SK-N-SH (cell line): ENCODE measurements around the gene RERGL. TPM values are rescaled to one million over a fixed set of nuclear protein-coding genes. Genes with fewer than 3 reads are reported as not detected.

ENCODE experiments used
- CTCF ChIA-PET: fragments of 300-600, 350-600 bp; formaldehyde crosslinking; extraction: SDS; loops from one replicate; lab custom pipeline; 2021; lab: Yijun Ruan, JAX
- POLR2A ChIA-PET: fragments of 350-600 bp; sonication (Branson Sonifier 250); formaldehyde crosslinking; extraction: SDS; loops from one replicate; lab custom pipeline; 2020; ENCODE audit warnings: antibody characterized with exemption, inconsistent platforms; lab: Yijun Ruan, JAX
- DNase-seq: peaks from one replicate; pipeline ENCODE4 v3.0.0; 2012
- H2AFZ ChIP-seq: fragments of 200-600 bp; sonication (generic); 2 replicates; pipeline ENCODE4 v1.8.1; 2016; ENCODE audit warnings: antibody characterized with exemption, mild to moderate bottlenecking, low read depth
- H3F3A ChIP-seq: fragments of 200-600 bp; sonication (generic); replicated peaks from 2 replicates; pipeline ENCODE3; 2016; ENCODE audit warnings: antibody characterized with exemption, mild to moderate bottlenecking; ENCODE audit not compliant: insufficient read depth
- H3K27ac ChIP-seq, 2 experiments: fragments of 200-500 bp in 1 of 2; fragments of 200-600 bp in 1 of 2; sonication (Bioruptor generic) in 1 of 2; sonication (generic), shearing (Covaris generic) in 1 of 2; 2 replicates each; pipeline versions ENCODE4 v1.5.1 to v1.6.1; 2014 to 2016; ENCODE audit warnings: low read depth in 2 of 2, inconsistent platforms in 1 of 2, low read length in 1 of 2, mild to moderate bottlenecking in 1 of 2, mixed read lengths in 1 of 2
- H3K27me3 ChIP-seq: fragments of 200-600 bp; sonication (generic), shearing (Covaris generic); 2 replicates; pipeline ENCODE4 v1.6.1; 2016; ENCODE audit warnings: mixed run types; ENCODE audit not compliant: insufficient read depth
- H3K36me3 ChIP-seq, 2 experiments: fragments of 200-500 bp in 1 of 2; fragments of 200-600 bp in 1 of 2; sonication (Bioruptor generic) in 1 of 2; sonication (generic) in 1 of 2; replicated peaks in 1 of 2; 2 replicates each; pipeline versions ENCODE3 to v1.5.1; 2014 to 2016; ENCODE audit warnings: low read length in 1 of 2, mild to moderate bottlenecking in 1 of 2; ENCODE audit not compliant: insufficient read depth in 2 of 2, control insufficient read depth in 1 of 2
- H3K4me1 ChIP-seq, 2 experiments: fragments of 200-500 bp in 1 of 2; fragments of 200-600 bp in 1 of 2; sonication (Bioruptor generic) in 1 of 2; sonication (generic), shearing (Covaris generic) in 1 of 2; 2 replicates each; pipeline versions ENCODE4 v1.5.1 to v1.6.1; 2014 to 2016; ENCODE audit warnings: low read depth in 1 of 2, low read length in 1 of 2, mixed run types in 1 of 2; ENCODE audit not compliant: insufficient read depth in 2 of 2, control insufficient read depth in 1 of 2
- H3K4me2 ChIP-seq: fragments of 200-600 bp; sonication (generic), shearing (Covaris generic); 2 replicates; pipeline ENCODE4 v1.6.1; 2017; ENCODE audit warnings: mixed run types
- H3K4me3 ChIP-seq, 2 experiments: fragments of 200-500 bp in 1 of 2; fragments of 200-600 bp in 1 of 2; sonication (Bioruptor generic) in 1 of 2; sonication (generic), shearing (Covaris generic) in 1 of 2; 2 replicates each; pipeline versions ENCODE4 v1.5.1 to v1.8.1; 2014 to 2016; ENCODE audit warnings: low read depth in 2 of 2, inconsistent platforms in 1 of 2, low read length in 1 of 2, mild to moderate bottlenecking in 1 of 2, mixed read lengths in 1 of 2, moderate library complexity in 1 of 2
- H3K79me2 ChIP-seq: fragments of 200-600 bp; sonication (generic); 2 replicates; pipeline ENCODE4 v1.8.1; 2017; ENCODE audit warnings: mild to moderate bottlenecking; ENCODE audit not compliant: insufficient read depth
- H3K9ac ChIP-seq: fragments of 200-600 bp; sonication (generic); 2 replicates; pipeline ENCODE4 v1.6.1; 2017; ENCODE audit warnings: mixed run types
- H3K9me2 ChIP-seq: fragments of 200-600 bp; sonication (generic); 2 replicates; pipeline ENCODE4 v1.6.1; 2017; ENCODE audit warnings: mixed run types
- H3K9me3 ChIP-seq: fragments of 200-600 bp; sonication (generic); 2 replicates; pipeline ENCODE4 v1.6.1; 2017; ENCODE audit warnings: mixed run types, mild to moderate bottlenecking, moderate library complexity
- H4K20me1 ChIP-seq: fragments of 200-600 bp; sonication (generic); 2 replicates; pipeline ENCODE4 v1.6.1; 2017; ENCODE audit warnings: mild to moderate bottlenecking, mixed run types; ENCODE audit not compliant: insufficient read depth
- EP300 ChIP-seq, 2 experiments: IDR thresholded peaks; 2 replicates each; pipeline versions ENCODE4 v1.4.0 to v1.6.1; 2012; ENCODE audit warnings: borderline replicate concordance in 1 of 2, low read depth in 1 of 2, low read length in 1 of 2
- EZH2phosphoT487 ChIP-seq: fragments of 200-600 bp; sonication (generic); IDR thresholded peaks from 2 replicates; pipeline ENCODE4 v1.6.1; 2017; ENCODE audit warnings: low read depth, mixed run types, mild to moderate bottlenecking, antibody characterized with exemption, moderate library complexity, borderline replicate concordance
- FOXM1 ChIP-seq: IDR thresholded peaks from 2 replicates; pipeline ENCODE4 v1.4.0; 2012; ENCODE audit warnings: low read depth, mild to moderate bottlenecking
- GABPA ChIP-seq: IDR thresholded peaks from 2 replicates; pipeline ENCODE4 v1.4.0; 2012; ENCODE audit warnings: low read depth, mild to moderate bottlenecking
- JUND ChIP-seq: IDR thresholded peaks from 2 replicates; pipeline ENCODE4 v1.4.0; 2012
- NRF1 ChIP-seq: IDR thresholded peaks from 2 replicates; pipeline ENCODE4 v1.6.1; 2012; ENCODE audit warnings: low read depth, mild to moderate bottlenecking, low read length
- POLR2AphosphoS5 ChIP-seq: IDR thresholded peaks from 2 replicates; pipeline ENCODE4 v1.6.1; 2012; ENCODE audit warnings: low read depth, low read length
- RCOR1 ChIP-seq: fragments of 150-350 bp; IDR thresholded peaks from 2 replicates; pipeline ENCODE4 v1.6.1; 2017; ENCODE audit warnings: antibody characterized with exemption, low read length
- RFX5 ChIP-seq: IDR thresholded peaks from 2 replicates; pipeline ENCODE4 v1.6.1; 2012; ENCODE audit warnings: mild to moderate bottlenecking, improper control_type of control experiment, low read length
- SIN3A ChIP-seq: IDR thresholded peaks from 2 replicates; pipeline ENCODE4 v1.6.1; 2012; ENCODE audit warnings: low read depth, mild to moderate bottlenecking, low read length, moderate library complexity, borderline replicate concordance
- TCF12 ChIP-seq: IDR thresholded peaks from 2 replicates; pipeline ENCODE4 v1.4.0; 2012
- TEAD4 ChIP-seq: IDR thresholded peaks from 2 replicates; pipeline ENCODE4 v1.4.0; 2012; ENCODE audit warnings: mild to moderate bottlenecking, borderline replicate concordance; ENCODE audit not compliant: insufficient read depth
- WGBS: methylation state at CpG from one replicate; pipeline ENCODE4 v1.1.6; 2017; ENCODE audit warnings: low lambda C conversion rate; 5-methylcytosine and 5-hydroxymethylcytosine counted together
- polyA plus RNA-seq, 3 experiments: library from polyadenylated mRNA; depleted of rRNA; stranded (reverse); fragments of >200 nt; gene quantifications; 2 replicates each; pipeline ENCODE4 v1.2.3, GENCODE V29; 2012
- TF ChIP-seq, protein P1 (sequence below): IDR thresholded peaks from 2 replicates; pipeline ENCODE4 v1.4.0; 2012; ENCODE audit warnings: low read depth, borderline replicate concordance
- TF ChIP-seq, protein P2 (sequence below): IDR thresholded peaks from 2 replicates; pipeline ENCODE4; 2012
- TF ChIP-seq, protein P3 (sequence below): fragments of 150-350 bp; IDR thresholded peaks from 2 replicates; pipeline ENCODE4 v1.6.1; 2016; ENCODE audit warnings: mild to moderate bottlenecking, low read depth, low read length
- TF ChIP-seq, protein P4 (sequence below): fragments of 150-350 bp; IDR thresholded peaks from 2 replicates; pipeline ENCODE4 v1.6.1; 2017; ENCODE audit warnings: antibody characterized with exemption, low read length, low read depth, borderline replicate concordance

RERGL gene
- polyA plus RNA-seq, 1 of the 3 experiments (the other 2 are of a cell fraction): 0.13 TPM

DNA sequence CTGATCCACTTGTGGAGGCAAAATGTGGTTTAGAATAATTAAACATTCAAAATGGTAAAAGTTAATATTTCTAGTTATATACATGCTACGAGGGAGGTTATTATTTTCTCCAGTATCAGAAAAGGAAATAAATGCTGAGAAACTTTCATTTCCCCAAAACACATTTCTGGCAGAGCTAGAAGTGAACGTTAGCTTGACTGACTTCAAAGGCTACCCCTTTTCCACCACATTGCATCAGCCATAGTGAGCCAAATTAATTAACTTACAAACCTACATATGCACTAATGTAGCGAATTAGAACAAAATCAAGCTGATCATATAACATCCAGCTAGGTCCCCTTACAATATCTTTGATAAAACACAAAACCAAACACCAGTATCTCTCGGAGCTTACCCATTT is 49.3 kb upstream of the RERGL start:
- POLR2A ChIA-PET: no interaction called here
- Histone ChIP-seq H3K9ac (no peak overlapping the region), H3K4me2 (no peak overlapping the region), H3K27me3 (no peaks in the 10 kb centered on the region), H3K79me2 (no peaks in the 10 kb centered on the region), H3K4me1 (no peaks in the 10 kb centered on the region), H3F3A (no peaks in the 10 kb centered on the region), H3K4me3 (no peak overlapping the region), H3K9me3 (no peaks in the 10 kb centered on the region), H3K27ac (no peak overlapping the region), H2AFZ (no peak overlapping the region), H4K20me1 (no peaks in the 10 kb centered on the region), H3K36me3 (no peaks in the 10 kb centered on the region), H3K9me2 (no peaks in the 10 kb centered on the region; the same call in 1 of the 2 replicates)
- DNase-seq: no peak
- TF ChIP-seq, protein P1, sequence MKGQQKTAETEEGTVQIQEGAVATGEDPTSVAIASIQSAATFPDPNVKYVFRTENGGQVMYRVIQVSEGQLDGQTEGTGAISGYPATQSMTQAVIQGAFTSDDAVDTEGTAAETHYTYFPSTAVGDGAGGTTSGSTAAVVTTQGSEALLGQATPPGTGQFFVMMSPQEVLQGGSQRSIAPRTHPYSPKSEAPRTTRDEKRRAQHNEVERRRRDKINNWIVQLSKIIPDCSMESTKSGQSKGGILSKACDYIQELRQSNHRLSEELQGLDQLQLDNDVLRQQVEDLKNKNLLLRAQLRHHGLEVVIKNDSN: no peak
- TF ChIP-seq EP300 (IDR thresholded peaks at IDR 0.05; ENCODE audit: borderline replicate concordance in 1 of 2, low read depth in 1 of 2, low read length in 1 of 2) (no peak), FOXM1 (no peak), POLR2AphosphoS5 (no peak)
- CTCF ChIA-PET: interaction anchor here (1.0 to 1.5 kb wide), 4 partner anchors 12 to 1047 kb away, joined by 3 to 5 read pairs (median 4); no protein-coding TSS in a partner anchor
- 12% methylated on average over 4 of the region's 4 CpGs for WGBS

DNA sequence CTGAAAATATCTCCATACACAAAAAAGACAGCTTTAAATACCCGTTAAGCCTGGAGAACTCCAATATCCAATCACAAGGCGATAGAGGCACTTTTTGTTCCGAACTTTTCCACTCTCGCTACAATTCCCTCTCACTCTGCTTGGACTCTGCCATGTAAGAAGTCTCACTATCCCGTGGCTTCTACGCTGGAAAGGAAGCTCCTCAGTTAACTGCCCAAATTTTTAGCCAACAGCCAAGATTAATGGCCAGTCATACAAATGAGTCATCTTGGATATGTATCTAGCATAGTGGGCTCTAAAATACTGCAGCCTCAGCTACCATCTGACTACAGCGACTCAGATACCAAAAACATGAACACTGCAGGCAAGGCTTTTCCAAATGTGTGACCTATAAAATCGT is 45.5 kb upstream of the RERGL start:
- Histone ChIP-seq H3K36me3 (no peaks in the 10 kb centered on the region), H3K4me1 (no peaks in the 10 kb centered on the region), H2AFZ (no peak overlapping the region), H3K4me2 (no peak overlapping the region), H3K9me2 (no peaks in the 10 kb centered on the region), H4K20me1 (no peaks in the 10 kb centered on the region), H3K79me2 (no peaks in the 10 kb centered on the region), H3K9ac (no peak overlapping the region), H3K9me3 (no peaks in the 10 kb centered on the region), H3K27me3 (peaks cover 4% of the 10 kb centered on the region; the same call in 1 of the 2 replicates), H3K27ac (no peak overlapping the region), H3F3A (no peaks in the 10 kb centered on the region), H3K4me3 (no peak overlapping the region)
- TF ChIP-seq, protein P2, sequence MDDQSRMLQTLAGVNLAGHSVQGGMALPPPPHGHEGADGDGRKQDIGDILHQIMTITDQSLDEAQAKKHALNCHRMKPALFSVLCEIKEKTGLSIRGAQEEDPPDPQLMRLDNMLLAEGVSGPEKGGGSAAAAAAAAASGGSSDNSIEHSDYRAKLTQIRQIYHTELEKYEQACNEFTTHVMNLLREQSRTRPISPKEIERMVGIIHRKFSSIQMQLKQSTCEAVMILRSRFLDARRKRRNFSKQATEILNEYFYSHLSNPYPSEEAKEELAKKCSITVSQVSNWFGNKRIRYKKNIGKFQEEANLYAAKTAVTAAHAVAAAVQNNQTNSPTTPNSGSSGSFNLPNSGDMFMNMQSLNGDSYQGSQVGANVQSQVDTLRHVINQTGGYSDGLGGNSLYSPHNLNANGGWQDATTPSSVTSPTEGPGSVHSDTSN: peak; percentile 38; the same call in 1 of the 2 replicates
- TF ChIP-seq NRF1: no peak
- TF ChIP-seq JUND: peak; percentile 13; the same call in 1 of the 2 replicates
- TF ChIP-seq POLR2AphosphoS5: no peak
- CTCF ChIA-PET: interaction anchor here (0.8 kb wide), 1 partner anchor 25 kb away, joined by 3 read pairs; no protein-coding TSS in a partner anchor
- no peak for DNase-seq
- WGBS: 34% methylated on average over 8 of the region's 8 CpGs
- POLR2A ChIA-PET: no interaction called here

DNA sequence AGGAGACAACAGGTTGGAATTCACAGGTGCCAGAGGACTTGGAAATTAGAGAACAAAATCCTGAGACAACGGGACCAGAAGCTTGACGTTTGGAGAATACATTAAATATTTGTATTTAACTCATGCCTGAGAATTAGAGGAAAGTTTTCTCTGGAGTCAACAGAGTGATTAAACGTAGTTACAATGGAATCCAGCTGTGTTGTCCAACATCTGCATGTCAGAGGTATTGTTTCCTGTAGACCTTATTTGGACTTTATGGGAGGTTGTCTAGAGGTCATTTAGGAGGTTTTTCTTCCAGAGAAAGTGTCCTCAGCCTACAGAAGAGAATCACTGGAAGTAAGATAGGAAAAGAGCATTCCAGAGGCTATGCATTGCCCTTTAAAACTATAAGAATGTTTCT is 45.1 kb upstream of the RERGL start:
- ChIA-PET CTCF (no interaction called here), POLR2A (no interaction called here)
- Histone ChIP-seq H3K27me3 (peaks cover 4% of the 10 kb centered on the region; the same call in 1 of the 2 replicates), H3K4me1 (no peaks in the 10 kb centered on the region), H3K9me2 (no peaks in the 10 kb centered on the region), H3K4me3 (no peak overlapping the region), H3K27ac (no peak overlapping the region), H3K36me3 (no peaks in the 10 kb centered on the region), H3K9me3 (no peaks in the 10 kb centered on the region), H3F3A (no peaks in the 10 kb centered on the region), H3K79me2 (no peaks in the 10 kb centered on the region), H4K20me1 (no peaks in the 10 kb centered on the region), H3K4me2 (no peak overlapping the region), H3K9ac (no peak overlapping the region), H2AFZ (no peak overlapping the region)
- 29% methylated on average over 3 of the region's 3 CpGs for WGBS
- no peak for DNase-seq
- TF ChIP-seq TEAD4 (no peak), TCF12 (no peak), GABPA (no peak), RCOR1 (no peak), EZH2phosphoT487 (no peak), SIN3A (no peak), RFX5 (no peak), NRF1 (no peak)
- TF ChIP-seq, protein P1: no peak
- TF ChIP-seq, protein P2: no peak
- TF ChIP-seq, protein P3, sequence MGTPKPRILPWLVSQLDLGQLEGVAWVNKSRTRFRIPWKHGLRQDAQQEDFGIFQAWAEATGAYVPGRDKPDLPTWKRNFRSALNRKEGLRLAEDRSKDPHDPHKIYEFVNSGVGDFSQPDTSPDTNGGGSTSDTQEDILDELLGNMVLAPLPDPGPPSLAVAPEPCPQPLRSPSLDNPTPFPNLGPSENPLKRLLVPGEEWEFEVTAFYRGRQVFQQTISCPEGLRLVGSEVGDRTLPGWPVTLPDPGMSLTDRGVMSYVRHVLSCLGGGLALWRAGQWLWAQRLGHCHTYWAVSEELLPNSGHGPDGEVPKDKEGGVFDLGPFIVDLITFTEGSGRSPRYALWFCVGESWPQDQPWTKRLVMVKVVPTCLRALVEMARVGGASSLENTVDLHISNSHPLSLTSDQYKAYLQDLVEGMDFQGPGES: no peak
- TF ChIP-seq, protein P4, sequence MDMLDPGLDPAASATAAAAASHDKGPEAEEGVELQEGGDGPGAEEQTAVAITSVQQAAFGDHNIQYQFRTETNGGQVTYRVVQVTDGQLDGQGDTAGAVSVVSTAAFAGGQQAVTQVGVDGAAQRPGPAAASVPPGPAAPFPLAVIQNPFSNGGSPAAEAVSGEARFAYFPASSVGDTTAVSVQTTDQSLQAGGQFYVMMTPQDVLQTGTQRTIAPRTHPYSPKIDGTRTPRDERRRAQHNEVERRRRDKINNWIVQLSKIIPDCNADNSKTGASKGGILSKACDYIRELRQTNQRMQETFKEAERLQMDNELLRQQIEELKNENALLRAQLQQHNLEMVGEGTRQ: no peak
